HepG2 (cell line): ENCODE results near the gene SEC14L6.

Experiments
- ATF2 ChIP-seq: sonication (generic); formaldehyde crosslinking; IDR thresholded peaks from 2 replicates; pipeline ENCODE4 v1.4.0; 2020; ENCODE audit warnings: missing genetic modification reagents
- BCL6 ChIP-seq: IDR thresholded peaks from 2 replicates; pipeline ENCODE4 v1.6.1; 2016; ENCODE audit warnings: missing genetic modification reagents, missing compliant biosample characterization
- POLR2A ChIP-seq, 2 experiments: IDR thresholded peaks; 2 replicates each; pipeline ENCODE4 v1.6.1; 2011; ENCODE audit warnings: low read depth in 2 of 2, low read length in 2 of 2, mild to moderate bottlenecking in 1 of 2, moderate library complexity in 1 of 2; ENCODE audit not compliant: insufficient read depth in 1 of 2
- PREB ChIP-seq: sonication (generic); formaldehyde crosslinking; IDR thresholded peaks from 2 replicates; pipeline ENCODE4 v1.4.0; 2020; ENCODE audit warnings: missing genetic modification reagents
- SMARCC2 ChIP-seq: fragments of 450-650 bp; IDR thresholded peaks from 2 replicates; pipeline ENCODE4 v1.6.1; 2017; ENCODE audit warnings: antibody characterized with exemption, mild to moderate bottlenecking
- SUZ12 ChIP-seq: fragments of 150-350 bp; IDR thresholded peaks from 2 replicates; pipeline ENCODE4 v1.6.1; 2014; ENCODE audit warnings: low read depth, low read length
- ZBTB10 ChIP-seq: sonication (generic); formaldehyde crosslinking; IDR thresholded peaks from 2 replicates; pipeline ENCODE4 v1.4.0; 2020; ENCODE audit warnings: missing genetic modification reagents, borderline replicate concordance

GRCh38 chr22:30511109-30511508 lies 35.4 kb downstream of the SEC14L6 start:
- TF ChIP-seq BCL6 (CRISPR knock-in tag): no peak
- no peak for TF ChIP-seq ZBTB10 (CRISPR knock-in tag)
- TF ChIP-seq ATF2: no peak
- no peak for TF ChIP-seq PREB (CRISPR knock-in tag)
- TF ChIP-seq POLR2A (IDR thresholded peaks at IDR 0.05; ENCODE audit: insufficient read depth in 1 of 2, low read depth in 2 of 2, low read length in 2 of 2): no peak
- no peak for TF ChIP-seq SUZ12
- TF ChIP-seq SMARCC2: no peak
